ENCODE measurements around the gene RRP36. TPM values are rescaled to one million over a fixed set of nuclear protein-coding genes. Genes with fewer than 3 reads are reported as not detected.

Gene RRP36
- total and polyA plus RNA-seq, 9 of the 15 experiments (the other 6 are each of a cell fraction or from before 2014, with no cell fraction given): 27.6 to 150 (median 114) TPM

DNA sequence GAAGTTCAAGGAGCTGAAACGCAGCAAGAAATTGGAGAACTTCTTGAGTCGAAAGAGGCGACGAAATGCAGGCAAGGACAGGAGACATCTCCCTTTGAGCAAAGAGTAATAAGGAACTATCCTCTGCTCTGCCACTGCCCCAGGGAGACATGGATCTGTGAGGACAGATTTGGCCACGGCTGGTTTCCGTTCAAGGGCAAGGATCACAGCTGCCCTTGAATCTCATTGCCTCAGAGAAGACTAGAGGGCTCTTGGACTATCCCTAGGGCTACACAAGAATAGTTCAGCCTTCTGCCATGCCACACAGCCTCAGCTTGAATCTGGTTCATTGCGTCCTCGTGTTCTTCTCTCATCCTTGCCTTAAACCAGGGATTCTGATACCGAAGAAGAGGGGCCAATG is 7.7 kb downstream of the RRP36 start:
- ATAC-seq (no peak), DNase-seq (ENCODE audit: extremely low read depth in 1 of 4, low spot score in 3 of 4) (no peak), FAIRE-seq (no peak)
- Histone ChIP-seq H3K27ac (ENCODE audit: extremely low read depth, low read depth, low read length) (no peak overlapping the region), H3K4me1 (replicated peaks in 1 of 2; ENCODE audit: control insufficient read depth in 2 of 2, insufficient read depth in 2 of 2, low read length in 2 of 2) (no peaks in the 10 kb centered on the region), H3K4me2 (ENCODE audit: insufficient read depth, low read length) (no peak overlapping the region), H3K9ac (ENCODE audit: insufficient read depth in 1 of 2, low read depth in 2 of 2, low read length in 2 of 2) (no peak overlapping the region), H4K20me1 (replicated peaks; ENCODE audit: control insufficient read depth, insufficient read depth, low read length) (no peaks in the 10 kb centered on the region), H3K79me2 (ENCODE audit: control insufficient read depth, insufficient read depth, low read length) (peaks cover 9% of the 10 kb centered on the region), H3K9me1 (ENCODE audit: control insufficient read depth, insufficient read depth, low read length) (no peaks in the 10 kb centered on the region), H2AFZ (ENCODE audit: low read depth, low read length) (no peak overlapping the region), H3K27me3 (ENCODE audit: control insufficient read depth in 2 of 2, insufficient read depth in 2 of 2, low read length in 2 of 2) (no peaks in the 10 kb centered on the region), H3K9me3 (replicated peaks; ENCODE audit: control insufficient read depth, insufficient read depth, low read depth, low read length) (no peaks in the 10 kb centered on the region), H3K4me3 (no peak overlapping the region), H3K36me3 (ENCODE audit: control insufficient read depth, insufficient read depth, low read length) (peaks cover 77% of the 10 kb centered on the region)
- ChIA-PET CTCF (ENCODE audit: low intra/inter-chr PET ratio) (no interaction called here), POLR2A (interaction anchor here (0.6 to 1.9 kb wide), 9 partner anchors 8 to 115 kb away, joined by 3 to 7 read pairs (median 4); partner anchors contain the start of gene RRP36)
- in situ Hi-C loops (cut with MboI) (no loop called here), intact Hi-C loops (cut with micrococcal nuclease) (no loop called here)
- TSS peak; percentile 30 for BruUV-seq (replicated peaks)
- TF ChIP-seq, protein P1, sequence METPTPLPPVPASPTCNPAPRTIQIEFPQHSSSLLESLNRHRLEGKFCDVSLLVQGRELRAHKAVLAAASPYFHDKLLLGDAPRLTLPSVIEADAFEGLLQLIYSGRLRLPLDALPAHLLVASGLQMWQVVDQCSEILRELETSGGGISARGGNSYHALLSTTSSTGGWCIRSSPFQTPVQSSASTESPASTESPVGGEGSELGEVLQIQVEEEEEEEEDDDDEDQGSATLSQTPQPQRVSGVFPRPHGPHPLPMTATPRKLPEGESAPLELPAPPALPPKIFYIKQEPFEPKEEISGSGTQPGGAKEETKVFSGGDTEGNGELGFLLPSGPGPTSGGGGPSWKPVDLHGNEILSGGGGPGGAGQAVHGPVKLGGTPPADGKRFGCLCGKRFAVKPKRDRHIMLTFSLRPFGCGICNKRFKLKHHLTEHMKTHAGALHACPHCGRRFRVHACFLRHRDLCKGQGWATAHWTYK (CRISPR knock-in tag; IDR thresholded peaks at IDR 0.05): no peak
- no peak for TF ChIP-seq KLF13 (tag; IDR thresholded peaks at IDR 0.05; ENCODE audit: borderline replicate concordance, low read depth)
- no peak for TF ChIP-seq MTA3 (IDR thresholded peaks at IDR 0.05; ENCODE audit: borderline replicate concordance)
- TF ChIP-seq MBD2 (IDR thresholded peaks at IDR 0.05; ENCODE audit: borderline replicate concordance, low read depth): no peak
- TF ChIP-seq HDGF (IDR thresholded peaks at IDR 0.05): no peak
- no peak for TF ChIP-seq ZNF589 (CRISPR knock-in tag; IDR thresholded peaks at IDR 0.05; ENCODE audit: low read depth)
- no peak for TF ChIP-seq WHSC1 (IDR thresholded peaks at IDR 0.05; ENCODE audit: low read length)
- no peak for TF ChIP-seq CREM (IDR thresholded peaks at IDR 0.05; ENCODE audit: low read depth)
- no peak for TF ChIP-seq FIP1L1 (IDR thresholded peaks at IDR 0.05; ENCODE audit: low read depth, low read length, poor library complexity, severe bottlenecking)
- TF ChIP-seq, protein P2, sequence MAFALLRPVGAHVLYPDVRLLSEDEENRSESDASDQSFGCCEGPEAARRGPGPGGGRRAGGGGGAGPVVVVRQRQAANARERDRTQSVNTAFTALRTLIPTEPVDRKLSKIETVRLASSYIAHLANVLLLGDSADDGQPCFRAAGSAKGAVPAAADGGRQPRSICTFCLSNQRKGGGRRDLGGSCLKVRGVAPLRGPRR (CRISPR knock-in tag; IDR thresholded peaks at IDR 0.05): no peak
- TF ChIP-seq ZNF780A (CRISPR knock-in tag; IDR thresholded peaks at IDR 0.05): no peak
- 94% methylated on average over 9 of the region's 9 CpGs for WGBS (ENCODE audit: insufficient coverage, low coverage, missing lambda C conversion rate)

Measured in K562 (cell line).